Stomach smooth muscle (tissue), 2 donors: Measurements from ENCODE around the gene FHOD1.

Experiments
- H3K27ac ChIP-seq: one replicate; pipeline ENCODE4 v1.7.0; 2013; ENCODE audit warnings: mild to moderate bottlenecking, low read length, inconsistent platforms
- H3K27me3 ChIP-seq, 2 donors: one replicate each; pipeline ENCODE4 v1.7.0; 2013; ENCODE audit warnings: low read length in 2 of 2; ENCODE audit not compliant: insufficient read depth in 2 of 2, control insufficient read depth in 1 of 2
- H3K36me3 ChIP-seq, 2 donors: one replicate each; pipeline ENCODE4 v1.7.0; 2013; ENCODE audit warnings: low read length in 2 of 2; ENCODE audit not compliant: control insufficient read depth in 2 of 2, insufficient read depth in 2 of 2
- H3K4me1 ChIP-seq: one replicate; pipeline ENCODE4 v1.7.0; 2013; ENCODE audit warnings: low read length; ENCODE audit not compliant: control insufficient read depth, insufficient read depth
- H3K4me3 ChIP-seq, 2 donors: one replicate each; pipeline ENCODE4 v1.7.0; 2013; ENCODE audit warnings: low read length in 2 of 2
- H3K9ac ChIP-seq, 2 donors: one replicate each; pipeline ENCODE4 v1.7.0; 2013; ENCODE audit warnings: low read length in 2 of 2, mild to moderate bottlenecking in 1 of 2
- H3K9me3 ChIP-seq, 2 donors: one replicate each; pipeline ENCODE4 v1.7.0; 2013; ENCODE audit warnings: low read length in 2 of 2; ENCODE audit not compliant: control insufficient read depth in 2 of 2
- donor health status: healthy.
- donor health status: Pancreatic carcinoma.

Gene FHOD1

DNA sequence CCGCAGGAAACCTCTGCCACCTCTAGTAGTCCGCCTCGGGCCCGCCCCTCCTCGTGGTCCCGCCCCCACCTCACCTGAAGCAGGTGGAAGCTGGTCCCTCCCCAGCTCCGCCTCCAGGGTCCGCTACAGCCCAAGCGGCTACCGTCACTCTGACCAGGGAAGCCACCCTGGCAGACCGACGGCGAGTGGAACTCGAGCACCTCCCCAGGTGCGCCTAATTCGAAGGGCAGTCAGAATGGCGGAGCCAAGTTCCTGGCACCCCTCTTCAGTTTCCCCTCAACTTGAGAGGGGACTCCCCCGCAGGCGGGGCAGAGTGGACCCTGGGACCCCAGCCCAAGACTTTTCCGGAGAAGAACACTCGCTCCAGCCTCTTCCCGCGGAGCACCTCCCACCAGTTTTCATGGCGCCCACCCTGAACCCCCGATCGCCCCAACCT lies 507 bp downstream of the FHOD1 start:
- peak overlapping the region; percentile 86 for H3K4me3 ChIP-seq
- H3K4me1 ChIP-seq = peaks cover 49% of the 10 kb centered on the region
- no peaks in the 10 kb centered on the region for H3K9me3 ChIP-seq
- peak overlapping the region; percentile 60 to 65 for H3K9ac ChIP-seq
- H3K36me3 ChIP-seq = no peaks in the 10 kb centered on the region
- peak overlapping the region; percentile 37 for H3K27ac ChIP-seq
- H3K27me3 ChIP-seq = peaks cover 13 to 28% of the 10 kb centered on the region in 2 donors

DNA sequence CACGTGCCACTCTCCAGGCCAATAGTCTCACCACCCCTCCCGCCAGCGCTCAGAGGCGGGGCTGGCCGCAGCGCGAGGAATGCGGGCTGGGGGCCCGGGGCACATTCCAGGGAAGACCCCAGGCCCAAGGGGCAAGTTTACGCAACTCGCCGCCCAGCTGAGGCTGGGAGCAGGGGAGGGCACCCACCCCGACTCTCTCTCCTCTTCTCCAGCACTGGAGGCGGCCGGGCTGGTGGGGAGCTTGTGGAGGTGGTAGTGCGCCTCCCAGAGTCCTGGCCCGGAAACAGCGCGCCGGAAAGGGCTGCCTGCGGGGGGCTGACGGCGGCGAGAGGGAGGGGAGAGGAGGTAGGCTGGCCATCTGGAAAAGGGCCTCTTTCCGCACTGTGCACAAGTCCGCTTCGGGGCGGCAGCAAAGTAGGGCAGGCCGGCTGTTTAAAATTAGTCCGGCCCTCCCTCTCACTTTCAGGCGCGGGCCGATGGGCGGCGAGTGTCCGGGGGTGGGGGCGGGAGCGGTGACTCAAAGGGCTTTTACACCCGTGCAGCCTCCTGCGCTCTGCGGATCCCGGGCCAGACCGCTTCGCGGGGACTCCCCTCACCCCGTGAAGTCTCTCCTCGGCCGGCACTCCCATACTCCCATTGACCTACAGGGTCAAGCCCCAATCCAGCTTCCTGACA lies 1.1 kb downstream of the FHOD1 start:
- peak overlapping the region; percentile 86 for H3K4me3 ChIP-seq
- peaks cover 51% of the 10 kb centered on the region for H3K4me1 ChIP-seq
- H3K9me3 ChIP-seq = no peaks in the 10 kb centered on the region
- H3K27ac ChIP-seq = peak overlapping the region; percentile 55
- H3K9ac ChIP-seq = peak overlapping the region; percentile 55 to 65
- H3K27me3 ChIP-seq = peaks cover 12 to 26% of the 10 kb centered on the region in 2 donors
- no peaks in the 10 kb centered on the region for H3K36me3 ChIP-seq

DNA sequence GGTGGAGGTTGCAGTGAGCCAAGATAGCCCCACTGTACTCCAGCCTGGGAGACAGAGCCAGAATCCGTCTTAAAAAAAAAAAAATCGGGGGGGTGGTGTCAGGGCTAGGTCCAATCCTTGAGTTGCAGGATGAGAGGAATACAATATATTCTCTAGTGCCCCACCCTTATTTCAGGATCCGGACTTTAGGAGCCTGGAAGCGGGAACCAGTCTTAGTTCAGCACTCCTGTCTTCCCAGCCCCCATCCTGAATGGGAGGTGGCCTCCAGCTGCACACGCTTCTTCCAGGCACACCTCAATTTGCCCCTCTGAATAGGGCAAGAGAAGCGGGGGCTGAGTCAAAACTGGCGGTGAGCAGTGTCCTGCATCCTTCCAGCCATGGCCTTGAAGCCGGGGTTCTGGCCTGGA lies 1.6 kb downstream of the FHOD1 start:
- Histone ChIP-seq H3K9me3 (no peaks in the 10 kb centered on the region), H3K36me3 (no peaks in the 10 kb centered on the region), H3K4me3 (peak overlapping the region; percentile 86), H3K4me1 (peaks cover 54% of the 10 kb centered on the region), H3K27ac (peak overlapping the region; percentile 55), H3K27me3 (peaks cover 12 to 21% of the 10 kb centered on the region in 2 donors), H3K9ac (peak overlapping the region; percentile 55 to 65)

DNA sequence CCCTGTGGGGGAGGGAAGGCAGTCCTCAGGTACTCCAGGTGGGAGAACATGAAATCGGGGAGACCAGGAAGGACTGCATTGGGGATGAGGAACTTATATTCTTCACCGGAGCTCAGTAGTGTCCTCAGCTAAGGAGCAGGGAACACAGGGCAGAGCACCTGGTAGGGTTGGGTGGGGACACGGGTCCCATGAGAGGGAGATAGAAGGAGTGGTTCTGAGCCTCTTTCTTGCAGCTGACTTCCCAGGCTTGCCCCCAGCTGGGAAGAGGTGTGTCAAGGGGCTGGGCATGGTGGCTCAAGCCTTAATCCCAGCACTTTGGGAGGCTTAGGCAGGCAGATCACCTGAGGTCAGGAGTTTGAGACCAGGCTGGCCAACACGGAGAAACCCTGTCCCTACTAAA lies 2.1 kb downstream of the FHOD1 start:
- H3K27ac ChIP-seq = peak overlapping the region; percentile 37
- no peaks in the 10 kb centered on the region for H3K9me3 ChIP-seq
- no peak overlapping the region for H3K9ac ChIP-seq
- peaks cover 57% of the 10 kb centered on the region for H3K4me1 ChIP-seq
- peaks cover 10 to 16% of the 10 kb centered on the region in 2 donors for H3K27me3 ChIP-seq
- H3K36me3 ChIP-seq = no peaks in the 10 kb centered on the region
- H3K4me3 ChIP-seq = peak overlapping the region in 1 of 2 donors; percentile 86

DNA sequence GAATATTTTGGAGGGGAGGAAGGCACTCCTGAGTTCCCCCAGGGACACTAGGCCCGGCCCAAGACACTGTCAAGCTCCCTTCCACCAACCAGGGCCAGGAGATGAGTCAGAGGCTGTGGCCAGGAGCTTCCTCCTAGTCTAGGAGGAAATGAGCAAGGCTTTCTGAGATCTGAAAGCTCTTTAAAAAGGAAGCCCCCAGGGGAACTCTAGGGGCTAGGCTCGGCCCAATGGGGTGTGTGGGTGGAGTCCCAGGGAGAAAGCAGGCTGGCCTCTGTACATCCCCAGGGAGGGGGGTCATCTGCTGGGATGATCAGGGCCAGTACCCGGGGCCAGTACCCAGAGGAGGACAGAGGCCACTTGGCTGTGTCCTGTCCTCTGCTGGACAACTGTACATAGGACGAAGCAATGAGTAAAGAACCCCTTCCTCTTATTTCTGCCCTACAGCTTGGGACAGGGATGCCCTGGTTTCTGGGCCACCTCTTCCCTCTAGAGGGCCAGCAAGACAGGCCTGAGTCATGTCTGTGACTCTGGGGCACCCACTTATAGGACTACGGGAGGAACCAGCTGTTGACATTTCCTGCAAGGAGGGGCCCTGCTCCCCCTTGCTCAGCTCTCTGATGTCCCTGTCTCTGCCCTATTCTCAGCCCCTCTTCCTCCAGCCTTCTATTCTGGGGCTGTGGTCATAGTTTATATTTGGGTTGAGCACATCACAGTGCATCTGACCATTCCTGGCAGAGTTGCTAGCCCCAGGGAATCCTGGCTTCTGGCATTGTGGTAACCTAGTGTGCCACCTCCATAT lies 2.7 kb downstream of the FHOD1 start:
- Histone ChIP-seq H3K9me3 (no peaks in the 10 kb centered on the region), H3K4me3 (peak overlapping the region in 1 of 2 donors; percentile 7), H3K27ac (peak overlapping the region; percentile 37), H3K36me3 (no peaks in the 10 kb centered on the region), H3K27me3 (peaks cover 4 to 11% of the 10 kb centered on the region in 2 donors), H3K9ac (peak overlapping the region in 1 of 2 donors; percentile 48), H3K4me1 (peaks cover 57% of the 10 kb centered on the region)

DNA sequence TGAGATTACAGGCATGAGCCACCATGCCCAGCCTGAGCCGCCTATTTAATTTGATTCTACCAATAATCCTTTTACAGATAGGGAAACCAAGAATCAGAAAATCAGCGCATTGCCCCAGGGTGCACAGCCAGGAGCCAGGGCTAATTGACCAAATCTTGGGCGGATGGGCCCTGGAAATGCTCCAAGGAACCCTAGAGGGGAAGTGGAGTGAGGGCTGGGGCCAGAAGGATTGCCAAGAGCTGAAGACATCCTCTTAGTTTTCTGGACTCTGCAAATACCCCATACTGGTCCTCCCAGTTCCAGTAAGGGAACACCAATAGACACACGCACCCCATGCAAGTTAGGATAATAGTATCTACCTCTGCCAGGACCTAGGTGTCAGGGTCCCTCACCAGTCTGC lies 3.8 kb downstream of the FHOD1 start:
- no peak overlapping the region for H3K4me3 ChIP-seq
- H3K27ac ChIP-seq = peak overlapping the region; percentile 37
- no peak overlapping the region for H3K9ac ChIP-seq
- peaks cover 0 to 4% of the 10 kb centered on the region in 2 donors for H3K27me3 ChIP-seq
- peaks cover 47% of the 10 kb centered on the region for H3K4me1 ChIP-seq
- H3K9me3 ChIP-seq = no peaks in the 10 kb centered on the region
- peaks cover 0 to 7% of the 10 kb centered on the region in 2 donors for H3K36me3 ChIP-seq

DNA sequence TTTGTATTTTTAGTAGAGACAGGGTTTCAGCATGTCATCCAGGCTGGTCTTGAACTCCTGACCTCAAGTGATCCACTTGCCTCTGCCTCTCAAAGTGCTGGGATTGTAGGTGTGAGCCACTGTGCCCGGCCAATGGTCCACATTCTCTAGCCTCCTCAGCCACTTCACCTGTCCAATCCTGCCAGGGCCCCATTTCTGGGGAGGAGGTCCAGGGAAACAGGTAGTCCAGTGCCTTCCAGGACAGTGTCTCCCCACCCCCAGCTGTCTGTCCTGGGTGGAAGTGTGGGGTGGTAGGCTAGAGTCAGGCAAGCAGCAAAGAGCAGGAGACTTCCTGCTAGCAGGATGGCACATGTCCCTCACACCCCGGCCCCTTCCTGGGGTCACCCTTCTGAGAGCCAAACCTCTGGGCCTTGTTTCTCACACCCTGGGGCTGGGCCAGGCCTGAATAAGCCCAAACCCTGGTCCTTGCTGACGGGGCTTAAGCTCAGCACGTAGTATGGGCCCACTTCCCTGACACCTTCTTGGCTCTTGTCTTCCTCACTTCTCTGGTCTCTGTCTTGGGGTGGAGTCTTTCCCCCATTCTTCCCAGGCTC lies 5.0 kb downstream of the FHOD1 start:
- Histone ChIP-seq H3K9ac (no peak overlapping the region), H3K4me1 (peaks cover 36% of the 10 kb centered on the region), H3K27me3 (no peaks in the 10 kb centered on the region), H3K36me3 (peaks cover 0 to 15% of the 10 kb centered on the region in 2 donors), H3K27ac (no peak overlapping the region), H3K4me3 (no peak overlapping the region), H3K9me3 (no peaks in the 10 kb centered on the region)

DNA sequence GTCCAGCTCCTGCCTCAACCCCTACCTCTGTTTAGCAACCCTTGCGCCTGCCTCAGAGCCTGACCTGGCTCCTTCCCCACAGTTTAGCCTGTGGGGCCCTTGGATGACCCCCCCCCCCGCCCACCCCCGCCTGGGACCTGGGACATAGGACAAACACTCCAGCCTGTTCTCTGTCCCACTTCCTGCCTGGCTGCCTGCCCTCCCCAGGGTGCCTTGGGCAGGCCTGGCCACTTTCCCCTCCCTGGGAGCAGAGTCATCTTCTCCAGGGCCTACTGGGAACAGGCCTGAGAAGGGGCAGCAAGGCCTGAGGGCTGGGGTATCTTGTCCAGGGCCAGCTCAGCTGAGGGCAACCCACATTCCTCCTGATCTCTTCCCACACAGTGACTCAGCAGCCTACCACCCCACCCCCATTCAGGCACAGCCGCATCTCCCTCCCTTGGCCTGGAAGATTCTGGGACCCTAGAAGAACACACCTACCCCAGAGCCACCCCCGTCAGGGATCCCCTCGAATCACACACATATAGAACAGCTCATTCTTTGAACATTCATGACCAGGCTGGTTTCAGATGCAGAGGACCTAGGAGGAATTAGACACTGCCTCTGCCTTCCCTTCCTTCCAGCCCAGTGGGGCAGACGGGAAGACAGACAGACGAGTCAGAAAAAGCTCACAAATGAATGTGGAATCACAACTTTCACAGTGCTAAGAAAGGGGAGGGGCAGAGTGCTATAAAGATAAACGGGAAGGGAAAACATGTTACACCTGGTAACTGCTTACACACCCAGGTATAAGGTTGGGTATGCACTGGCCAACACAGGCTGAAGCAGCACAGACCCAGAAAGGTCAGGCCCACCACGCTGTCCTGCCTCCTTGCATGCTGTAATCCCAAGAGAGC lies 6.0 kb downstream of the FHOD1 start:
- H3K4me1 ChIP-seq = peaks cover 30% of the 10 kb centered on the region
- peaks cover 3 to 22% of the 10 kb centered on the region in 2 donors for H3K36me3 ChIP-seq
- H3K9ac ChIP-seq = peak overlapping the region; percentile 14 to 21
- no peaks in the 10 kb centered on the region for H3K27me3 ChIP-seq
- peak overlapping the region; percentile 24 for H3K27ac ChIP-seq
- H3K4me3 ChIP-seq = no peak overlapping the region
- no peaks in the 10 kb centered on the region for H3K9me3 ChIP-seq

DNA sequence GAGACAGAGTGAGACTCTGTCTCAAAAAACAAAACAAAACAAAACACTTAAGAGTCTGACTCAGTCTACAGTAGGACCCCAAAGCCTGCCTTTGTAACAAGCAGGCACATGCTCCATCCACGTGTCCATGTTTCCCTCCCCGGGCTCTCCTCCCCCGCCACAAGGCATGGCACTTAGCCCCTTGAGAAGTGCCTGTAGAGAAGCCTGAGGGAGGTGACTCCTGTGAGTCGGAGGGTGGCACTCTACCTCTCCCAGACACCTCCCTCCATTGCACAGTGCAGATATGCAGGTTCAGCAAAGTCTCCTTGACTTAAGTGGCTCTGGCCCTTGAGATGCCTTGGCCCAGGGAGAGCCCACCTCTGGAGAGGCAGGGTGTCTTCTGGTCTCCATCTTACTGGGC lies 6.8 kb downstream of the FHOD1 start:
- Histone ChIP-seq H3K4me1 (peaks cover 22% of the 10 kb centered on the region), H3K4me3 (no peak overlapping the region), H3K36me3 (peaks cover 9 to 29% of the 10 kb centered on the region in 2 donors), H3K27me3 (no peaks in the 10 kb centered on the region), H3K27ac (no peak overlapping the region), H3K9me3 (no peaks in the 10 kb centered on the region), H3K9ac (no peak overlapping the region)
